ENCODE data around the gene CDYL2. TPM values are rescaled to one million over a fixed set of nuclear protein-coding genes. Genes with fewer than 3 reads are reported as not detected.

CDYL2 gene
- total RNA-seq, 1 experiment from 2014 or later = 8.2 TPM

GRCh38 chr16:80809366-80809765, 5.0 kb upstream of the CDYL2 start:
- Mint-ChIP-seq H3K36me3 (no peaks in the 10 kb centered on the region), H3K4me1 (no peaks in the 10 kb centered on the region), H3K27ac (no peak overlapping the region), H3K9me3 (no peaks in the 10 kb centered on the region), H3K4me3 (no peak overlapping the region), H3K27me3 (ENCODE audit: low read depth) (peaks cover 47% of the 10 kb centered on the region)
- POLR2A ChIA-PET = no interaction called here
- ATAC-seq = no peak
- TF ChIP-seq JAZF1 (CRISPR knock-in tag; IDR thresholded peaks at IDR 0.05) = no peak
- no peak for TF ChIP-seq NR1H2 (CRISPR knock-in tag; IDR thresholded peaks at IDR 0.05)
- no peak for TF ChIP-seq TEAD1 (CRISPR knock-in tag; IDR thresholded peaks at IDR 0.05)
- TF ChIP-seq PRRX2 (CRISPR knock-in tag; IDR thresholded peaks at IDR 0.05) = no peak
- TF ChIP-seq ZNF423 (CRISPR knock-in tag; IDR thresholded peaks at IDR 0.05) = no peak
- TF ChIP-seq SOX15 (CRISPR knock-in tag; IDR thresholded peaks at IDR 0.05) = no peak
- DNase-seq (ENCODE audit: low spot score) = no peak
- CTCF ChIA-PET = interaction anchor here (0.8 to 0.9 kb wide), 2 partner anchors 9 to 283 kb away, joined by 3 read pairs; no protein-coding TSS in a partner anchor

GRCh38 chr16:80807906-80808305, 3.5 kb upstream of the CDYL2 start:
- H3K27ac Mint-ChIP-seq = no peak overlapping the region
- ATAC-seq (no peak), DNase-seq (ENCODE audit: low spot score) (no peak)
- H3K9me3 Mint-ChIP-seq = no peaks in the 10 kb centered on the region
- H3K4me1 Mint-ChIP-seq = no peaks in the 10 kb centered on the region
- H3K27me3 Mint-ChIP-seq (ENCODE audit: low read depth) = peaks cover 50% of the 10 kb centered on the region
- no peaks in the 10 kb centered on the region for H3K36me3 Mint-ChIP-seq
- CTCF ChIA-PET = no interaction called here
- no peak overlapping the region for H3K4me3 Mint-ChIP-seq
- POLR2A ChIA-PET = no interaction called here
- TF ChIP-seq AR (CRISPR knock-in tag; IDR thresholded peaks at IDR 0.05) (no peak), ZNF281 (CRISPR knock-in tag; IDR thresholded peaks at IDR 0.05) (no peak), ZSCAN18 (CRISPR knock-in tag; IDR thresholded peaks at IDR 0.05) (no peak), E2F1 (CRISPR knock-in tag; IDR thresholded peaks at IDR 0.05) (no peak), PREB (CRISPR knock-in tag; IDR thresholded peaks at IDR 0.05; ENCODE audit: borderline replicate concordance) (no peak), AFF4 (CRISPR knock-in tag; IDR thresholded peaks at IDR 0.05; ENCODE audit: borderline replicate concordance) (no peak), CTCF (IDR thresholded peaks at IDR 0.05) (no peak), GABPB1 (CRISPR knock-in tag; IDR thresholded peaks at IDR 0.05) (no peak), ZNF396 (CRISPR knock-in tag; IDR thresholded peaks at IDR 0.05; ENCODE audit: borderline replicate concordance) (no peak), USF1 (CRISPR knock-in tag; IDR thresholded peaks at IDR 0.05) (no peak), FOXJ3 (CRISPR knock-in tag; IDR thresholded peaks at IDR 0.05; ENCODE audit: borderline replicate concordance) (no peak)
